GM15510 (cell line): Measurements from ENCODE around the gene FOXL3.

Experiments used
- POLR2A ChIP-seq: IDR thresholded peaks from 3 replicates; pipeline ENCODE4 v1.6.1; 2011; ENCODE audit warnings: borderline replicate concordance; ENCODE audit not compliant: insufficient read length; ENCODE audit errors: extremely low read depth

The FOXL3 gene

DNA sequence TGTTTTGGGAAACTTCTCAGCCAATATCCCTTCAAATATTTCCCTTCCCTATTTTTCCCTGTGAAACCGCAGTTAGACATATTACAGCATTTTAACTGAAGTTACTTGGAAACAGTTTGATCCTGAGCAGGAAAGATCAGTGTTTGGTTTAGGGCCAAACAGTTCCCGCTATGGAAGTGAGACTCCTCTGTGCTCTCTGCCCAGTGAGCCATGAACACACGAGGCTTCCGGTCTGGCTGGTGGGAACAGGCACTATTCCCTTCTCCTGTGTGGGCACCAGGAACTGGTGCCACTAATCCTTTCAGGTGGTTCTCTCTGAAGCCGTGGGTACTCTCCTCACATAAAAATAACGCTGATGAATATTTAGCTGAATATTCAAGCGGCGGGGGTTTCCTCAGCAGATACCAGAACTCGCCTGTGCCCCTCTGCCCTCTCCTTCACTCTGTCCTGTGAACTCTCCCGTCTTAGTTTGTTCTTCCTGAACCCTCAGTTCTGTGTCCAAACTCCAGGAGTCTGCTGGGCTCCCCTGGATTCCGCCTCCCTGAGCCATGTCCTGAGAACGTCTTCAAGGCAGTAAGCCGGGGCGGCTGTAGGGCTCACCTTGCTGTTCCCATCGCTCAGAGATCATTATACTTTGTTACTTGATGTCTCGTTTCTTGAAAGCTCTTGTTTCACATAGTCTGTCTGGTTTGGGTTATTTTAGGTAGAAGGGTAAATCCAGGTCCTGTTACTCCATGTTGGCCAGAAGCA, 25.7 kb downstream of the FOXL3 start:
- TF ChIP-seq POLR2A, result no peak

DNA sequence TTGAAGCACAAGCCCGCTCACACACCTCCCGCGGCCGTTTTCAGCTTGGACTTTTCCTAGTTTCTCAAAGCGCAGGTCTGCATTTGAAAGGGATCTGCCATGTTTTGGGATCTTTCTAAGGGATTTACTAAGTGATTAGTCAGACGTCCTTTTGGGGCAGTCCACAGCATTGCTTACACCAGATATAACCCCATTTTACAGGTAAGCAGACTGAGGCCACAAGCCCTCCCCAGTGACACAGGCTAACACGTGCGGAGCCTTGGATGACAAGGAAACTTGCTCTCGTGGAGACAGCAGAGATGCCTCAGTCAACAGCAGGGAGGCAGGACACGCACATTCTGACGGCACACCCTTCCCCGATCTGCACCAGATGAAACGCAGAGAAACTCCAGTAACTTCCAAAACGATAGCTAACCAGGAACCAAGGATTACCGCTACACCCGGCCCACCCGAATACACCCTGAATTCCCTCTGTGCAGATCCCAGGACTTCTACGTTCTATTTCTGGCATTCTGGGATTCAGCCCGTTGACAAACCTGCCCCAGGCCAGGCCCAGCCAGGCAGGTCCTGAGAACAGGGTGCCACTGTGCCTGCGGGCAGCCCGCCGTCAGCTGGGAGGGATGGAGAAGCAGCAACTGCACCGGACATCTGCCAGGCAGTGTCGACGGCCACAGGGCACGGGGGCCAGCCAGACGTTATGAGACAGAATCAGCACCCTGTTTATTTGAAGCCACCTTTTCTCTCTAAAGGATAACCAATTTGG, 27.9 kb downstream of the FOXL3 start:
- TF ChIP-seq POLR2A, result no peak

- TF ChIP-seq POLR2A, result no peak
These were observed 28.5 kb downstream of the FOXL3 start for GRCh38 chr7:318476-318875.

GRCh38 chr7:318878-319661, 29.1 kb downstream of the FOXL3 start:
- TF ChIP-seq POLR2A, result no peak

- TF ChIP-seq POLR2A, result no peak
These were observed 30.3 kb downstream of the FOXL3 start for GRCh38 chr7:320297-320696.

DNA sequence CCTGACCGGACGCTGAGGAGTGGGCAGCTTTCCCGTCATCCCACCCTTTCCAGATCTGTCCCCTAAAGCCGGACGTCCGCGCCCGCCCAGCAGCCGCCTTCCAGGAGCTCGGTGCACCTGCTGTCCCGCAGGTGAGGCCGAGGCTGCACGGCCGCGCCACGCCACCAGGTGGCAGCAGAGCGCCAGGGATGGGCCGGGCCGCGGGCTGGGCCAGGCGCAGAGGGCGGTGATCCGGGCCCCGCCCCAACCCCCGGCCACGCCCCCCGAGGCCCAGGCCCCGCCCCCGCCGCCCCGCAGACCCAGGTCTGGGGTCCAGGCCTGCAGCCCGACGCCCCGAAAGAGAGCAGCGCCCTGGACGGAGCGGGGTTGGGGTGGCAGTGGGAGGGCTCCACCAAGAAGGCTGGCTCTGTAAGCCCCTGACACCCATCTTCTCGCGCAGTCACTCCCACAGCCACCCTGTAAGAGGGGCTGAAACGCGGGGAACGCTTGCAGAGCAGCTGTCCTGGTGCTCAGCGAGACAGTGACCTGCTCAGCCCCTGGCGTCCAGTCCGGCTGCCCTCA, 32.2 kb downstream of the FOXL3 start:
- TF ChIP-seq POLR2A, result no peak

GRCh38 chr7:322708-323111, 32.7 kb downstream of the FOXL3 start:
- no peak for TF ChIP-seq POLR2A

DNA sequence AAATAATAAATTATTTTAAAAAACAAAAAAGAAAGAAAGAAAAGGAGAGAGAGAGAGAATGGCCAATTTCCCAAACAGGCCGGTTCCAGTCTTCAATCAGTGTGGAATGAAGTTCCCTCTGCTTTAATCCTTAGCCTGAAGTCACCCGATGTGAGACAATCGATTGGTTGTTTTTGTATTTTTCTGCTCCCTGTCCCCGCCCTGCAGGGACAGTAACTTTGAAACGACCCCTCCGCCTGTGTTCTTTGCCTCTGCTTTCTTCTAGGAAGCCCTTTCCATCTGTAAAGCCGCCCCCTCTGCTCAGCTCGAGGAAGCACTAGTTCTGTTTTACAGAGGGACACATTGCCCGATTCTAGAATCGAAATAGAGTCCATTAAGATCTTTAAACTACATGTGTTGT, 33.4 kb downstream of the FOXL3 start:
- no peak for TF ChIP-seq POLR2A

GRCh38 chr7:324011-324410, 34.0 kb downstream of the FOXL3 start:
- no peak for TF ChIP-seq POLR2A

DNA sequence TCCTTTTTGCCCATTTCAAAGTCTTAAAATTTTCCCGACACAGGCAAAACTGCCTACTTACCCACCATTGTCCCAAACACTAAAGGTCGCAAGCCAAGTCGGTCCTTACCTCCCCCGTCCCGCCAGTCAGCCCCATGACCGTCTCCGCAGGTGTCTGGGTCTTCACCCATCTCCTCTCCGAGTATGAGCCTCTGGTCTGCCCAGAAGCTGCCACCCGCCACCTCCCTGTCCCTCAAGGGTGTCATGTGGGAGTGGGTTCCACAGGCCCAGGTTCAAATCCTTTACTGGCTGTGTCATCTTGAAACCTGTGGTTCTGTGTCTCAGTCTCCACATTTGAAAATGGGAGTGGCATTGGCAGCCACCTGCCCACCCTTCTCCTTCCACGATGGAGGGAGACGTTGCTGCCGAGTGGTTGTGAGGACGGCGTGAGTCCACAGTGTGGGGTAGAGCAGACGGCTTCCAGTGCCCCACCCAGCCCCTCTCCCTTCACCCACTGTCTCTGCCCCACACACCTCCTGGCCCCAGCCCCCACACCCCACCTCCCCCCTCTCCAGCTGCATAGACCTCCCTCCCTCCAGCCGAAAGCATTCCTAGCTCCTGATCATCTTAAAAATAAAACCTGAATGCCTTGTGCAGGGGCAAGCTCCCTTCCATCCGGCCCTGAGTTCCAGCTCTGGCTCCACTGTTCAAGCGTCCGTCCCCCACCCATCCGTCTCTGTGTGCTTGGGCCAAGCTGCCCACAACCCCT, 35.3 kb downstream of the FOXL3 start:
- TF ChIP-seq POLR2A, result no peak

GRCh38 chr7:325811-326210, 35.8 kb downstream of the FOXL3 start:
- TF ChIP-seq POLR2A, result no peak

DNA sequence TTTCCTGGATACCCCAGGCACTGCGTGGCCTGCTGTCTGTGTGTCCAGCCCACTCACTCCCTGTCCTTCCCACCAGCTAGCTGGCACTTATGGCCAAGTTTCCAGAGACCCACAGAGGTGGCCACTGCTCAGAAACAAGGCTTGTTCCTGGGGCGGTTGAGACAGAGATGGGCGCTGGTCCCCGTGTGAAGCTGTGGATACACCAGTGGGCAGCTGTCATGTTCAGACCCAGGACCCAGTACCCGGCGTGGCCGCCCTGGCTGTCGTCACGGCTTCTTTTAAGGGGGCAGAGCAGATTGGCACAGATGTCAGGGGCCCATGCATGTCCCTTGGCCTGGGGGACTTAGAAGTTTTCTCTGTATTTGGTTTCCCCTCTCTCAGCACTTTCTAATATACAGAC, 36.3 kb downstream of the FOXL3 start:
- no peak for TF ChIP-seq POLR2A

DNA sequence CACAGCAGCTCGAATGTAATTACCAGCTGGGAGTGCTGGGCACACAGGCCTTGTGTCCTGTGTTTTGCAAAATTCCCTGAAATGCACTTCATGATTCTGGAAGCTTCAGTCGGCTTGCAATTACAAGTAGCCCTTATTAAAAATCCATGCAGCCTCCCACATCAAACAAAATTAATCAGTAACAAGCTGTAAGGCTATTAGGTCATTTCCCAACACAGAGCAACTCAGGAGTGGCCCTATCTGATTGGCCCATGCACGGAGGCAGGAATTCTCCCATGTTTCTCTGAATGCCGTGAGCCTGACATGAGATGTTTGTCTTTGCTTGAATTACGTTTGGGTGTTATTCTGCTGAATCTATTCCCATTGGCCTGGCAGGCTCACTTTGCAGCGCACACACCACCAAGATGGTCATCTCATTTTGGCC, 36.9 kb downstream of the FOXL3 start:
- TF ChIP-seq POLR2A, result no peak

GRCh38 chr7:327233-327931, 37.4 kb downstream of the FOXL3 start:
- no peak for TF ChIP-seq POLR2A
